GM21381 (cell line): ENCODE results near the gene FDXR.

Experiments used
- ATAC-seq: cut with Tn5 transposase; IDR thresholded peaks from one replicate; pipeline ENCODE4 v1.9.1; 2021; ENCODE audit warnings: mild to moderate bottlenecking, moderate library complexity; ENCODE audit not compliant: unreplicated experiment

The FDXR gene

DNA sequence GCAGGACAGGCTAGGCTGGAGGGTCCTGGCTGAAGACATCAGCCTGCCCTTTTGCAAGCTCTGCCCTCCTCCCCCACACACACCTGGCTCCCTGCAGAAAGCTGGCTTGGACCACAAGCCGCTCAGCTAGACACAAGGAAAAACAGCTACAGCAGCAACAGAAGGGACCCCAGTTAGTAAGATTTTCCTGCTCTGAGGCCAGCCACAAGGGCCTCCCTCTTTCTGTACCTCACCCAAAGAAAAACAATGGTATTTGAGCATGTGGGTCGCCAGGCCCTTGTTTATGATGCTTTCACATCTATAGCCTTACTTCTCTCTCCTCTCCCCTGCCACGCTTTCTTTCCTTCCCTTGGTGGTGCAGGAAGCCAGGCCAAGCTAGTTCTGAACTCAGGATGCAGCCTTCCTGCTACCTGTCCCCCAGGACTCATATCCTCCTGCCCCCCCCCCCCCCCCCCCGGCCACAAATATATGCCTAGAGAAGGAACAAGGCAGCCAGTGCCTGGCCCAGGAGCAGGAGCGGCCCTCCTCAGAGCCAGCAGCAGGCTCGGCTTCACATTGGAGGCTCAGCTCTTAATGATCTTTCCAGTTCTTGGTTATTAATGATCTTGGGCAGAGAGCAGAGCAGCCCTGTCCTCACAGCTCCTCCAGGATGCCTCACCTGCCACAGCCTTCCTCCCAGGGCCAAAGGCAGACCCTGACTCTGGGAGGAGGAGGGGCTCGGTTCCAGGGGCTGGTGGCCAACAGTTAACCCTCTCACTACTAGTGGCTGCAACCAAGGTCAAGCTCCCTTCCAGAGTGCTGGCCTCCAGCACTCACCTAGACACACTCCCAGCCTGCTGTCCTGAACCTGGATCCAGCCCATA, 32.6 kb downstream of the FDXR start:
- ATAC-seq: no peak

DNA sequence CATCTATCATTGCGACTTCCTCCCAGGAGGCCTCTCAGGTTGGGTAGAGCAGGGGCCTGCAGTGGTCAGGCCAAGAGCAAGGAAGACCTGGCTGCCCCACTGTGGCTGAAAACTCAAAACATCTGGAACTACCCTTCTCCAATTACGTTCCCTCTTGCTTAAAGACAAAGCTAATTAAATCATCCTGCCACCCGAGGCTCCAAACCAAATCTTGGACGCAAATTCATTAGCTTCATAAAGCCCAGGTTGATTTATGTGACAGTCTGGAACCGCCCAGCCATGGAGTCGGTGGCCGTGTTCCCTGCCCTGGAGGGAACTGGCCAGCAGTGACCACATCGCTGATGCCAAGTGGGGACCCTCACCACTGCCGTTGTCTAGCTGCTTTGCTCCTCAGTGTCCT, 34.5 kb downstream of the FDXR start:
- no peak for ATAC-seq

GRCh38 chr17:74836691-74837467, 35.9 kb downstream of the FDXR start:
- ATAC-seq: no peak

DNA sequence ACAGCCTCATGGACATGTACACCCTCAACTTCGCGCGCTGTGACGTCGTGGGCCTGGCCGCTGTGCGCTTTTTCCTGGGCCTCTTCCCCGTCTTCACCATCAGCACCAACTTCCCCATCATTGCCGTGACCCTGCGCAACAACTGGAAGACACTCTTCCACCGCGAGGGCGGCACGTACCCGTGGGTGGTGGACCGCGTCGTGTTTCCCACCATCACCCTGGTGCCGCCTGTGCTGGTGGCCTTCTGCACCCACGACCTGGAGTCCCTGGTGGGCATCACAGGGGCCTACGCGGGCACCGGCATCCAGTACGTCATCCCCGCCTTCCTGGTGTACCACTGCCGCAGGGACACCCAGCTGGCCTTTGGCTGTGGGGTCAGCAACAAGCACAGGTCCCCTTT, 36.6 kb downstream of the FDXR start:
- no peak for ATAC-seq

DNA sequence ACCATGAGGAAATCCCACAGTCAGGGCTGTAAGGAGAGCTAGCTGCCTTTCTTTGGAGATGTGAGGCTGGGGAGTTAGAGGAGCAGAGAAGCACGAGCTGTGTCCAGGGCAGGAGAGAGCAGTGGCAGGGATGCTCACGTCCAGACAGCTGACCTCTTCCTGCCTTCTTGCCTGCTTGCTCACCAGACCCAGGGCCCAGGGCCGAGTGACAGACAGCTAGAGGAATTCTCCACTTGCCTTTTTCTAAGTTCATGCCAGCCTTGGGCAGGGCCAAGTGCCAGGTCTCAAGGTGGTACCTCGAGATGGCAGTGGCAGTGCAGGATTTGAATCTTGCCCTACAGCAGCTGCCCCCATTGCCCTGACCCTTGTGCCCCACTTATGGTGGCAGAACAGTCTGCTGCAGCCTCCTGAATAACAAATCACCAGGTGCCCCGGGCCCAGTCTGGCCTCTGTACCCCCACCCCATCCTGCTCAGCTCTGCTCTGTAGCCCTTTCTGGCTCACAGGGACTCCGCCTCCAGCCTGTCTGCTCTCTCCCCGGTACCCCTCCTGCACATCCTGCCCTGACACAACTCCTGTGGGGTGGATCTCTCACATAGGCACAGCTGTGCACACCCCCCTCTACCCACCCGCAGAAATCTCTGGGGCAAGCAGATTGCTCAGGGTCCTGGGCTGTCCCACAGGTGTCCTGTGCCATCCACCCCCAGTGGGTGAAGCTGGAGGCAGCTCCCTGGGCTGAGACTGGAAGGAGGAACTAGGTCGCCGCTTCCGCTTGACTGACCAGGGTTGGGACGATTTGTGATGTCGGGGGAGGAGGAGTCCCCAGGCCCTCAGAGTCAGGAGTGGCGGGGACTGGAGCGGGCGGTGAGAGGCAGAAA, 39.1 kb downstream of the FDXR start:
- no peak for ATAC-seq

DNA sequence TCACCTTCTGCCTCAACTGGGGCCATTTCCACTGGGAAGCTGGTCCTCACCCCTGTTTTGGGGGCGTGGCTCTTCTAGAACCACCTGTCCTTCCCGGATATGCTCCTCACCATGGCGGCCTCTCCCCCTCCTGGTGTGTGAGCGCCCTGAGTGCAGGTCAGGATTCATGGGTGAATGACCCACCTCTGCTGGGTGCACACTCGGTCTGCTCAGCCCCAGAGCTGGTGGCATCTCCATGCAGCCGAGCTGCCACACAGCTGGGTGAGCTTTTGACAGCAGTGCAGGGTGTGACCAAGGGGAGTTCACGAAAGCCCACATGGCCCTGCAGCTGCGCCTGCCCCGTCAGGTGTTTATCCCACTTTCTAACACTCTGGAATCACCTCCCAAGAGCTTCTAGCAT, 40.4 kb downstream of the FDXR start:
- no peak for ATAC-seq

DNA sequence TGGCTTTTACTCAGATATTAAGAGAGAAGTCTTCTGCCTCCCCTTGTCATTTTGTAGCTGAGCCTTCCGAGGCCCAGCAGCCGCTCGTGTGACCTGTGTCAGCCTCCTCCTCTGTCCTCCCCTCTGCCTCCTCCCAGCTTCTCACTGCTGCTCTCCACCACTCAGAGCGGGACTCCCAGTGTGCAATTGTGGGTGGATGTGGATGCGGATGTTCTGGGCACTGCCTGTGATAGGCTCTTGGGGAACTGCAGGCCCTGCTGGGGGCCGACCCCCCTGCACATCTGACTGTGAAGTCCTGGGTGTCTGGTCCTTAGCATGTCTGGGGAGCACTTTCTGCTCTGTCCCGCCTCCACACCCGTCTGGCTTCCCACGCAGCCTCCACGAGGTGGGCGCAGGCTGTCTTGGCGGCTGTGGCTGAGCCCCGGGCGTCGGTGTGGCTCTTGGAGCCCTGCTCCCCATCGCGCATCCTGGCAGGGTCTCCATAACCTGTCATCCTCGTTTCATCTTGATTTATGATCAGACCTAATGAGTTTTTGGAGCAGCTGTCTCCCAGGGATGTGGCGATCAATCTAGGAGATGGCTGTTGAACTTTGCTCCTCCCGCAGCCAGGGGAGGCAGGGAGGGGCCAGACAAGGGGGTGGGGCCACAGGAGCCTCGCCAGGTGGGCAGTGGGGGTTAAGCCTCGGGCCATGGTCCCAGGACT, 41.2 kb downstream of the FDXR start:
- ATAC-seq: no peak

DNA sequence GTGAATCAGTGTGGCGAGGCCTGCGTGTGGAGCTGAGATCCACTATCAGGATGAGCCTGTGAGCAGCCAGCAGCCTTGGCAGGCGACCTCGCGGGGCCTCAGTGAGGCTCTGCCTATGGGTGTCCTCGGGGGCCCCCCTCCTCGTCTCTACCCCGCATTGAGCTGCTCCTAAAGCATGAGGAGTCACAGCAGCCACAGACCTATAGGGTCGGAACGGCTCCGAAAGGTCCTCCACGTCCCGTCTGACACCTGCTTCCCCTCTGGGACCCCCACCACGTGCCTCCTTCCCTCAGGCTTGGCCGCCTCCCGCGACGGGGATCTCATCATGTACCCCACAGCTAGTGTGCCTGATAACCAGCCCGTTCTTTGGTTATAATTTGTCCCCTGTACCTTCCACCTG, 41.9 kb downstream of the FDXR start:
- ATAC-seq: no peak

DNA sequence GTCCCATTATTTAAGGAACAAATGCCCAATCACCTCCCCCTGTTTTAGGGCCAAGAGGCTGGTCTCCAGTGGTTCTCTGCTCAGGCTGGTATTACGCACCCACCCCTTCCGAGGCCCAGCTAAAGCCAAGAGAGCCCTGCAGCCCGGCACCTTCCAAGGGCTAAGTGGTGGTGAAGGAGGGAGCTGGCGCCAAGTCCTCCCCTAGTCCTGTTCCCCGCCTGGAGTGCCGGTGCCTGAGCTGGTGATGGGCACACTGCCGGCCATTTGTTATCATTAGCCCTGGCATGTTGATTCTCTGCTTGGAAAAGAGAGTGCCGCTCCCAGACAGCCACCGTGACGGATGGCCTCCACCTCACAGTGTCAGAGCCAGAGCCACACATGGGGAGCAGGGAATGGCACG, 45.0 kb downstream of the FDXR start:
- no peak for ATAC-seq

GRCh38 chr17:74825952-74826719, 46.7 kb downstream of the FDXR start:
- ATAC-seq: no peak

DNA sequence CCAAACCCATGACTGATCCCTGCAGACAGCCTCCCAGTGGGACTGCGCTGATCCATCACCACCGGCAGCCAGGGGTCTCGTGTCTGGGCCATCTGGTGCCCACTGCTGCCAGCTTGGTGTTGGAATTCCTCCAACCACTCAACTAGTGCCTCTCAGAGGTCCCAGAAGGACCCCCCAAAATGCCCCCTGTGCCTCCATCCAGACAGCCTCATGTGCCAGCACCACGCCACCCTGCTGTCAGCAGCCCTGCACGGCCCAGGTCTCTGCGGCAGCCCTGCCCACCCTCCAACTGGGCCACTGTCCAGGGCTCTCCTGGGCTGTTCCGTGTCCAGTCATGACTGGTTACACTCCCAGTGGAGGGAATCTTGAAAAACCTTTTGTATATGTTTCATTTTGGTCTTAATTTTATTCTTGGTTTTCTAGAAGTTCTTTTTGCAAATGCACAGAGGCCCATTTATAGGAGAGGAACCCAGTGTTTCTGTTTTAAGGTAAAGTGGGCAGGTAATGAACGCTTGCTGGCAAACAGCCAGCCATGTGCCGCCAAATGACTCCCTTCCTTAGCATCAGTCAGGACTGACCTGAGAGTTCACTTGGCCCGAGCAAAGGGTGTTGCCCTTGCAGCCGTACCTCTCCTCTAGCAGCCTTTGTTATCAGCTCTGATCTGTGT, 47.7 kb downstream of the FDXR start:
- no peak for ATAC-seq

DNA sequence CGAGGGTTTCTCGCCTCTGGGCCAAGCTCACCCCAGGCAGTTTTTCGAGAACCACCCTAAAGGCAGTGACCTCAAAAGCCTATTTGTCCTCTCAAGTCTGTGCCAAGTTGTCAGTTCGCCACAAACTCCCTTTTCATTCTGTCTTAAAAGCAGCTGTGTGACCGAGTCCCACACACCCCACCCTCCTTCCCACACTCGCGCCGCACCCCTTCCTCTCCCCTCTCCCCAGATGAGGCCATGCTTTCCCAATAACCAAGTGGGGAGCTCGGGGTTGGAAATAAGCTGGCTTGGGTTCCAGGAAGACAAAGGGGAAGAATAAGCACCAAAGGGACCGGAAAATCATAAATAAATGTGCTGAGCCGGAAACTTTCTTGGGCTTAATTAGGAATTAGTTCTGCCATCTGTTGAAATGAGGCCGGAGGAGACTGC, 49.8 kb downstream of the FDXR start:
- ATAC-seq: no peak

DNA sequence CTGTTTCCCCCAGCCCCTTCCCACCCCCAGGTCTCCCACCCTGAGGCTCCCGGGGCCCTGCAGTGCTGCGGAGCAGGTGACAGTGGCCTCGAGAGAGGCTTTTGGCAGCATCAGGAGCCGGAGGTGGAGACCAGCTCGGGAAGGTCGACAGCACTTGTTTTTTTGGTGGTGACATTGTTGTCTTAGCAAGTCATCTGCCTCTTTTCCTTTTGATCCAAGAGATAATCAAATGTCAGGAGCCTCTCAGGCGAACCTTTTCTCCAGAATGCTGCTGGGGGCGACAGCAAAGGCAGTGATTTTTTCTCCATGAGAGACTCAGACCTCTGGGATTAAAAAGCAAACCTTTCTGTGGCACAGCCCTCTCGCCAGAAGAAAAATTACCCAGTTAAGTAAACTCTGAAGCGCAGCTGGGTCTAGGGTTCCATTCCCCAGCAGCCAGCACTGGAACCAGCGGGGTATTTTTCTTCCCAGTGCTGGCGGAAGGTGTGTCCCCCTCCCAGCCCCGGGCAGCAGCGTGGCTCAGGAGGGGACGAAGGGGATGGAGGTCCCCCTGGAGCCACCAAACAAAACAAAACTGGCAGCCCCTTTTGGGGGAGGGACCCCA, 50.4 kb downstream of the FDXR start:
- ATAC-seq: no peak

DNA sequence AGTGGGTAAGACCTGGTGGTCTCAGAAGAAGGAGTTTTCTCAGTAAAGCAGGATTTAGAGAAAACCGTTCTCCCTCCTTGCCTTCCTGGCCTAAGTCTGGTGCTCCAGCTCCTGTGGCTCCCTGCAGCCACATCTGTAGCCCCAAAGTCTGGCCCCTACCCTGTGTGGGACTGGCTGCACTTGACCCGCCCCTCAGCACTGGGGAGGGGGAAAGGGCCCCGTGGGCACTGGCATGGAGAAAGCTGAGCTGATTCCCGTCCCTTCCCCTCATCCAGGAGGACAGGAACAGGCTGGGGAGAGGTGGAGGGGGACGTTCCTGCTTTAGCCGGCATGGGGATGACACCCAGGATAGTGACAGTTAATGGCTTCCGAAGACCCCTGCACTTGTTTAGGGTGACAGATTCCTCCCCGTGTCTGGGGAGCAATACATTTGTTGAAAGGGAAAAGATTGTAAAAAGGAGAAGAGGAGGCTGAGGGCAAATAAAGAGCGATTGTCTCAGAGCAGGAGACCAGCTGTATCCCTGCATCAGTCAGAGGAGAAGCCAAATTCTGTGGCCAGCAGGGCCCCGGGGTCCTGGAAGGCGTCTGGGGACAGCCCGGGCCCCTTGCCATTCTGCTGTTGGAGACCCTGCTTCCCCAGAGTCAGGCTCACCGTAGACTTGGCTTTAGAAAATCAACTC, 51.0 kb downstream of the FDXR start:
- no peak for ATAC-seq

- no peak for ATAC-seq
These were observed 52.9 kb downstream of the FDXR start for GRCh38 chr17:74819801-74820436.

DNA sequence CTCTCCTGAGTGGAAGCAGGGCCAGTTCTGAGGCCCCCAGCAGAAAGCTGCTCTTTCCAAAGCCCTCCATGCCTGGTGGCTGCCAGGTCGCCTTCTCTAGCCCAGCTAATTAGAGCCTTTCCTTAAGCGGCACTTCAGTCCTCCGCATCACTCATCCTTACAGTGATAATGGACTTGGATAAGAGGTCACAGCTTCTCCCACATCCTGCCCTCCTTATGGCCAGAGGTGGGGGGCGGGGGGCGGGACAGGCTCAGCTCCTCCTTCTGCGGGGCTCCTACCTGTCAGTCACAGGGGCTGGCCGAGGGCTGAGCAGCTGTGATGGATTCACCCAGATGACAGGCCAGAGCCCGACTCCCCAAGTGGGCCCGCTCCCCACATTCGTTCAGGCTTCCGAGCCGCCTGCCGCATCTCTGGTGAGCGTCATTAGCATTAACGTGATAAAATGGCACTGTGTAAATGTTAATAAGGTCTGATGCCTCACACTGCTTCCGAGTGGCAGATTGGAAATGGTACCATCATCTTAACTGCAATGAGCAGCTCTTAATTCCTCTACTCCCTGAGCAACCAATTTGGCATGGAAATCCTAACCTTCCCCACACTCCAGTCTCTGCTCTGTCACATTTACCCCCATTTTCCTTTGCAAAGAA, 54.4 kb downstream of the FDXR start:
- ATAC-seq: no peak

DNA sequence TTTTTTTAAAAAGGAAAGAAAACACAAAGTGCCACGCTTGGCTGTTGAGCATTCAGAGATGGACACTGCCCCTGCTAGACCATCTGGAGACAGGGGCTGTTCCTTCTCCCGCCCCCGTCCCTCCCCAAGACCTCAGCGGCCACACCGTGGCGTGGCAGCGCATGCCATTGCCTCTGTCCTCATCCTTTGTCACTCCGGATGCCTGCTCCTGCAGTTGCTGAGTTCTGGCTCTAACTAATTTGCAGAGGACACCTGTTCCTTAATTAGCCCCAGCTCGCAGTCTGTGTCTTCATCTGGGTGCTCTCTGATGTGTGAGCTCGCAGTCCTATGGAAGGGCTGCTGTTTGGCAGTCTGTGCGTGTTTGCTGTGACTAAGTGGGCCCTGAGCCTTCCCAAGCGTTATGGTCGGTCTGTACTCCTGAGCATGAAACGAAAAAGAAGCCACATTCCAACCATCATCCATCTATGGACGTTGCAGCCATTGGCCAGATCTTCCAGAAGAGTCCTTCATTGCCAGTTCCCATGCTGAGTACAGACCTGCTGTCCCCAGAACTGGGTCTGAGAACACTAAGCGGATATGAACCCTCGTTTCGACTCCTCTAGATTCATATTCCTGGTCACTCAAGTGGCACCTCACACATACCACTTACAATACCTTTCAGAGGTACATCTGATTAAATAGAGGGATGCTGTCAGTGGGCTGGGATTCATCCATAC, 55.7 kb downstream of the FDXR start:
- no peak for ATAC-seq
